Measurements from ENCODE around the gene C16orf92.
A peak's percentile ranks its signal among the peaks of the same experiment; 100 is the strongest.

C16orf92 gene

DNA sequence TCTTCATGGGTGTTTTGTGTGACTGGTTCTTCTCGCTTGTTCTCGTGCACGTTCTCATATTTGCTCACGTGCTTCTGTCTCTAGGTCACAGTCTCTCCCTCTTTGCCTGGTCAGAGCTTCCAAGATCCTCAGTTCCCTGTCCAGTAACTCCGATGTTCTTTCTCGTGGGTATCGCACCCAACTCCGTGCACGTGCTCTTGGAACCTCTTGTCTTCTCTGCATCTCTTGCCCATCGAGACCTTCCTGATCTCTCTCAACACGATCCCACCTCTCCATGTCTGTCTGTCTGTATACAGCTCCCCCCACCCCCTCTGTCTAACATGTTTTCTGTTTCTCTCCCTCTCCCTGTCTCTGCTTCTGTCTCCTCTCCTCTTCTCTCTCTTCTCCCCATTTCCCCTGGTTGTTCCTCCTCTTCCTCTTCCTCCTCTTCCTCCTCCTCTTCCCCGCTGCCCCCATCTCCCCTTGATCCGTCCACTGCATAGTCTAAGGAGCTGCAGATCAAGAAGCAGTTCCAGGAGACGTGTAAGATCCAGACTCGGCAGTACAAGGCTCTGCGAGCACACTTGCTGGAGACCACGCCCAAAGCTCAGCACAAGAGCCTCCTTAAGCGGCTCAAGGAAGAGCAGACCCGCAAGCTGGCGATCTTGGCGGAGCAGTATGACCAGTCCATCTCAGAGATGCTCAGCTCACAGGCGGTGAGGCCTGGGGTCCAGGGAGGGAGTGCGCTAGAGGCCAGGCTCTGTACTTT lies 33.7 kb upstream of the C16orf92 start:
- no peak for DNase-seq

DNA sequence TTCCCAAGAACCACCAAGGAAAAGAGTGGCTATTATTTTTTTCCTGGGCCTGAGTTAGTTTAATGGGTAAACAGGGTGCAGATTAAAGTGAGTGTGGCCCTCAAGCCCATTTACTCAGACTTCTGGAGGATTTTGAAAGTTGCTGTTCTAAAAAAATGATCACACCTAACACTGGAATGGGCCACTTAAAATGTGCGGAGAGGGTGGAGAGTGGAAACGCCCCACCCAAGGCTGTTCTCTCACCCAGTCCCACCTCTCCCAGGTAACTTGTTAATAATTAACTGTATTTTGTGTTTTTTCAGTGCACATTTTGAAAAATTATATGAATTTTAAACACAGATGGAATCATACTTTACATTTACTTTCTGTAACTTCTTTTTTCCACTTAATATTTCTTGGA lies 33.0 kb upstream of the C16orf92 start:
- DNase-seq, result no peak

DNA sequence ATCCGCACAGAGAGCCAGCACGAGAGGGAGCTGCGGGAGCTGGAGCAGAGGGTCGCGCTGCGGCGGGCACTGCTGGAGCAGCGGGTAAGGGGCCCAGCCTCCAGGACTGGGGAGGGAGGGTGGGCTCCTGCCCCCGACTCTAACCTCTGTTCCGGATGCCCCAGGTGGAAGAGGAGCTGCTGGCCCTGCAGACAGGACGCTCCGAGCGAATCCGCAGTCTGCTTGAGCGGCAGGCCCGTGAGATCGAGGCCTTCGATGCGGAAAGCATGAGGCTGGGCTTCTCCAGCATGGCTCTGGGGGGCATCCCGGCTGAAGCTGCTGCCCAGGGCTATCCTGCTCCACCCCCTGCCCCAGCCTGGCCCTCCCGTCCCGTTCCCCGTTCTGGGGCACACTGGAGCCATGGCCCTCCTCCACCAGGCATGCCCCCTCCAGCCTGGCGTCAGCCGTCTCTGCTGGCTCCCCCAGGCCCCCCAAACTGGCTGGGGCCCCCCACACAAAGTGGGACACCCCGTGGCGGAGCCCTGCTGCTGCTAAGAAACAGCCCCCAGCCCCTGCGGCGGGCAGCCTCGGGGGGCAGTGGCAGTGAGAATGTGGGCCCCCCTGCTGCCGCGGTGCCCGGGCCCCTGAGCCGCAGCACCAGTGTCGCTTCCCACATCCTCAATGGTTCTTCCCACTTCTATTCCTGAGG lies 32.0 kb upstream of the C16orf92 start:
- no peak for DNase-seq

DNA sequence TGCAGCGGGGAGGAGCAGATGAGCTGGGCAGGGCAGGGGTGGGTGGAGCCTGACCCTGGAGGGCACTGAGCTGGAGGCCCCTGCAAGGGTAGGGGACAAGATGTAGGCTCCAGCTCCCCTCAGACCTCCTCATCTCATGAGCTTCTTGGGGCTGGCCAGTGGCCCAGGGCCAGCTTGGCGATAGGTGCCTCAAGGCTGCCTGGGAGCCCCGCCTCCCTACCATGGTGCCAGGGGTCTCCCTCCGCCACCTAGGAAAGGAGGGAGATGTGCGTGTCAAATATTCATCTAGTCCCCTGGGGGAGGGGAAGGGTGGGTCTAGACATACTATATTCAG lies 31.5 kb upstream of the C16orf92 start:
- DNase-seq, result no peak

DNA sequence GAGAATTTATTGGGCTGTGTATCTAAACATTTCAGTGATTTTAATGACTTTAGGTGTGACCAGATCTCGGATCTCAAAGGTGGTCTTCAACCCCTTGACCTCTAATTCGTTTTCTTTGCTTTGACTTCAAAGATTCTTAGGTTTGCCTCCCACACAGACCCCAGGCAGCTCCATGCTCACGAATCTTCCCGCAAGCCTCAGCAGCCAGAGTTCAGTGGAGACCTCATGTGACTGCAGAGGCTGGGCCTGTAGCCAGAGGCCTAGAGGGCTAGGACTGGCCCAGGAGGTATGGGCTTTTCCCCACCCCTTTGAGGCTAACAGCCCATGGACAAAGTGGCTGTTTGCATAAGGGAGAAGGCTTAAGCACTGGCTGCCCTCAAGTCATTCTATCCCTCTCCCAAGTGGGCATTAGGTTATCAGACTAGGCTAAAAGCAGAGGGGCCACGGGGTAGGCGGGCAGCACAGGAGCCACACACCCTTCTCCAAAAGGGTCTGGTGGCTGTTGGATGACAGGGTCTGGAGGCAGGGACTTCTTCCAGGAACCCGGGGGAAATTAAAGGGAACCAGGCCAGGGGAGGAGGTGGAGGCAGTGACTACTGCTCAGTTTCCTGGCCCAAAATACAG lies 30.5 kb upstream of the C16orf92 start:
- no peak for DNase-seq

DNA sequence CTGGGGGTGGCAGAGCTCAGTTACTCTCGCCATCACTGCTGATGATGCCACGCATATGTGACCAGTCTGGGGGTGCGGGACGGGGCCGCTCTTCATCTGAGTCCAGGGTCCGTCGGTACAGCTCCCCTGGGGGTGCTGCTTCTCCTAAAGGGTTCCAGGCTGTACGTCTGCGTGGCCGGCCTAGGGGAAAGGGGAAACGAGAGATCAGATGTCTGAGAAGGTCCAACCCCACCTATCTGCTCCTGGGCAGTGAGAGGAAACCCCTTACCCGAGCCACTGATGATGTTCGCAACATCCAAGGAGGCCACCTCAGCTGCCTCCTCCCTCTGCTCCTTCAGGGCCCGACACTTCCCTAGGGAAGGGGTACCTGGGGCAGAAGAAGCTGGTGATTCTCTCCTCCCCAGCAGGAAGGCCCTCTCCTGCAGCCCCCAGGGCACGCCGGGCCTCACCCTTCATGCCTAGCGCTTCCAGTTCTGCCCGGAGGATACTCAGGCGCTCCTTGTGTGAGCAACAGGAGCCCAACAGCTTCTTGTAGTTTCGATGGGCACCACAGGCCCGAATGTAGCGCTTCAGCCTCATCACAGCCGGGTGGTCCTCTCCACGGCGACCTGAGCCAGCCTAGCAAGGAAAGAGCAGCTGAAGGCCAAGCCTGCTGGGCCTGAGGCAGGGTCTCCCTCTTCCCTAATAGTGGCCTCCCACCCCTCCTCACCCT lies 29.7 kb upstream of the C16orf92 start:
- DNase-seq, result no peak

DNA sequence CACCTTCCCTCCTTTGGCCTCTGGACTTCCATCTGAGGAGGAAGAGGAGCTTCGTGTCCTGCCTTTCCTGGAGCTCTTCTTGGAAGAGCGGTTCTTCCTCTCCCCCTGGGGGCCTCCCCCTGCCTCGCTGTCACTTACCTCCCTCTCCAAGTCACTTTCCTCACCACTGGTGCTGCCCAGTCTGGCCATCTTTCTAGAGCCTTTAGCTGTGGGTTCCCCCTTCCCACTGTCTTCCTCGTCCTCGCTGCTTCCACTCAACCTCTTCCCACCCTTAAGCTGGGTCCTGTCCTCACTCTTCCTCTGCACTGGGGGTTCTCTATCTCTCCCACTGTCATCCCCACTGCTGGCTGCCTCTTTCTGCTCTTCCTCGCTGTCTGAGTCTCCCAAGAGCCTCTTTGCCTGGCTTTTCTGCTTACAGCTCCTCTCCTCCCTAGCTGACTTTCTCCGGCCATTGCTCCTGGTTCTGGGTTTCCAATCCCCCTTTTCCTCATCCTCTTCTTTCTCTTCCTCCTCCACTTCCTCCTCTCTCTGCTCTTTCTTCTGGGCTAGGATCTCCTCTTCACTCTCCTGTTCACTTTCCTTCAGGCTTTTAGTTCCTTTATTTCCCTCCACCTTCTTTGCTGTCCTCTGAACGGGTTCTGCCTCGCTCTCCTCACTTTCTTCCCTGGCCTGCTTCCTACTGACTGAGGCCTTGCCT lies 28.9 kb upstream of the C16orf92 start:
- DNase-seq, result no peak

DNA sequence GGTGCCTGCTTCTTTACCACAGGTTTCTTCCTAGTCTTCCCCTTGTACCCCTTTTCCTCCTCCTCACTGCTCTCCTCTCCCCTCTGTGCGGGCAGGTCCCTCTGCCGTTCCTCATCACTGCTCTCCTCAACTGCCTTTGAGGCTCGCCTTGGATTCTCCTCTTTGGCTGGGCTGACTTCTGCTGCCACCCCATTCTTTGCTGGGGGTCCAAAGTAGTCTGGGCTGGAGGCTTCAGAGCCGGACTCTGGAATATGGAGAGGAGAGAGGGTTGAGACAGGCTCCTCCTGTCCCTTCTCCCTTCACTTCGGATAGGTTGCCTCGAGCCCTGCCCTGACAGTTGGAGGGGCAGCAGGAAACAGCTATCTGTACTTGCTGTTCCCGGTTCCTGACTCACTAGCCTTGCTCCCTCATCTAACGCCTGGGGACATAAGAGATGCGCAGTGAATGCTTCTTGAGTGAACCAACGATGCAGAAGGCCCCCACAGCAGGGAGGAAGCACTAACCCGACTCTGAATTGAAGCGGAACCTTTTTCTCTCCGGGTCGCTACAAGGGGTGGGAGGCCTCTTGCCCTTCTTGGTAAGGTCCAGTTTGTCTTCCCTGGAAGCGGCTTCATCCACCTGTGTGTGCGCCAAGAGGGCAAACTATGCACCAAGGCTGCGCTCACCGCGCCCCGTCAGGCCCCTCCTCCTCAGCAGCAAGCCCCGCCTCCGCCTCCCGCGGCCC lies 28.2 kb upstream of the C16orf92 start:
- peak; percentile 78 for DNase-seq

DNA sequence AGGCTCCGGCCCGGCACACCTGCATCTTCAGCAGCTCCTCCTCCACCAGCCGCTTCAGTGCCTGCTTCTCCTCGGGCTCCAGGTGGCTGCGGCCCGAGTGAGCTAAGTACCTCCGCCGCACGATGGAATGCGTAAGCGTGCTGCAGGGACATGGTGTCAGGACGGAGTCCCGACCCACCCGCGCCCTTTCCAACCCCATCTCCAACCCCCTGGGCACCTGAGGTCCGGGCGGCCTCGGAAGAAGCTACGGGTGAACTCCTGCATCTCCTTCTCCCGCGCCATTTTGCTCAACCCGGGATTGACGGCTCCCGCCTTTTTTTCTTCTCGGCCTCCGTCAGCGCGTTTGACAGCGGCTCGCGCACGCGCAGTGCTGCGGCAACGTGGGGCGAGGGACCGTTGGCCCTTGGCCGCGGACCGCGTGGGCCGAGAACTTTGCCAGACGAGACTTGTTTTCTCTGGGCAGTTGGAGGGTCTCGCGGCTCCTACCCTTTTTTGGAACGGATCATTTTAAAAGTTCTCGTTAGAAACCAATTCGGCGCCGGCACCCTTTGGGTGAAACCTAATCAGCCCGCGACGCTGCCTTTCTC lies 27.6 kb upstream of the C16orf92 start, which contains the start of gene HIRIP3:
TSS of gene HIRIP3 (minus strand) at position 294 of the 587 bp plus-strand sequence. CDS start at position 282, 12 bp downstream.
- peak; percentile 88 for DNase-seq

DNA sequence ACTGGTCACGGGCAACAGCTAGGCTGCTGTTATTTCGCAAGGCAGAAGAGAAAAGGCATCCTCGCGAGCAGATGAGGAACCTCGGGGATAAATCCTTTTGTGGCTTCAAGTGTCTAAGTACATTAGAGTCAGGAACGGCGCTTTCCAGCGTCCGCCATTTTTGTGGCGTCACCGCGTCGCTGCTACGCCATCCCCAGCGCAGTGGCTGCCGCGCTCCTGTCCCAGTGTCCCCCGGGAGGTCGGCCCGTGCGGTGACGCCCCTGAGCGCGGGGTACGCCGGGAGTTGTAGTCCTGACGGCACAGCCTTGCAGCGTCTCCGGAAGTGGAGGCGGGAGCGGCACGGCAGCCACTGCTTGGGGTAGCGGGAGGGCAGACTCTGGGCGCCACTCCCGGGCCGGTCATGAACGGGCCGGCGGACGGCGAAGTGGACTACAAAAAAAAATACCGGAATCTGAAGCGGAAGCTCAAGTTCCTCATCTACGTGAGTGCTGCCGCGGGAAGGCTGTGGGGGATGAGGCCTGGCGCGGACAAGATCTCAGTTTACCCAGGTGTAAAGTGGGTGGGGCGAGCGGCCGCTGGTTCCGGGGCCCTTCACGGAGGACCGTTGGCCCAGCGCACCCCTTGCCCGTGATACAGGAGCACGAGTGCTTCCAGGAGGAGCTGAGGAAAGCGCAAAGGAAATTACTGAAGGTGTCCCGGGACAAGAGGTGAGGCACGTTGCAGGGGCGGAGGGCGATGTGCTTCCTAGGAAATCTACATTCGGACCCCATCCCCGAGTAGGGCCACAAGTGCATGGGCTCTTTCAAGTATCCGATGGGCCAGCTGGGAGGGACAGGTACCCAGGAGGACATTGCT lies 26.9 kb upstream of the C16orf92 start, which contains the start of gene INO80E:
TSS of gene INO80E (plus strand) at position 331 of the 855 bp plus-strand sequence. CDS start at position 401, 70 bp downstream.
- DNase-seq, result peak; percentile 100

DNA sequence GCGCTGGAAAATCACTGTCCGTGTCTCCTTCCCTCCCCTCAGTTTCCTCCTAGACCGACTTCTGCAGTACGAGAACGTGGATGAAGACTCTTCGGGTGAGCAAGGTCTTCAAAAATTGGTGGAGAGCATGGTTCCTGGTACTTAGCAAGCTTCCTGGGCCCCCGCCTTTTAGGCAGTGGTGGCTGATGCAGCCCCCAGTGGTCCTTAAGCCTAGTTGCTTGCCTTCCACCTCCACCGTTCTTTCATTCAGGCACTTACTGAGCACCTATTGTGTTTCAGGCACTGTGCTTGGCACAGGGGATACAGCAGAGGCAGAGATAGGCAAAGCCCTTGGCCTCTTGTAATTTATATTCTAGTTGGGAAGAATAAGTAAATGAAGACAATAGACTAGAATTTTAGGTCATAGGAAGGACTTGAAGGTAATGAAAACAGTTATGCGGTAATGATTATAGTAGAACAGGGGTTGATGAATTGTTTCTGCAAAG lies 26.2 kb upstream of the C16orf92 start:
- DNase-seq, result no peak

DNA sequence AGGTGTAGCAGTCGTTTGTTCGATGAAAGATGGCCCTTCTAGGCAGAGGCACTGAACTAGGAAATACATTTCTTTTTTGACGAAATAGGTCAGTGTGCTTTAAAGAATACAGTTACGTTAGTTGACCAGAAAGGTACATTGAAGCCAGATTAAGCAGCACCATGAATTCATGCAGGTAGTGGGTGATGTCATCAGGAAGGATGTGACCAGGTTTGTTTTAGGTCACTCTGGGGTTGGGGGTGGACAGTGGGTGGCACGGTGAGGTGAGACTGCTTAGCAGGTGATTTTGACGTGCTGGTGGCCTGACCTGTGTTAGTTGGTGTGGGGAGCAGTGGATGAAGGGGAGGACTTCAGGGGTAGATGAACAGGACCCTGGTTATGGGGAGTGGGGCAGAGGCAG lies 23.4 kb upstream of the C16orf92 start:
- DNase-seq, result no peak

DNA sequence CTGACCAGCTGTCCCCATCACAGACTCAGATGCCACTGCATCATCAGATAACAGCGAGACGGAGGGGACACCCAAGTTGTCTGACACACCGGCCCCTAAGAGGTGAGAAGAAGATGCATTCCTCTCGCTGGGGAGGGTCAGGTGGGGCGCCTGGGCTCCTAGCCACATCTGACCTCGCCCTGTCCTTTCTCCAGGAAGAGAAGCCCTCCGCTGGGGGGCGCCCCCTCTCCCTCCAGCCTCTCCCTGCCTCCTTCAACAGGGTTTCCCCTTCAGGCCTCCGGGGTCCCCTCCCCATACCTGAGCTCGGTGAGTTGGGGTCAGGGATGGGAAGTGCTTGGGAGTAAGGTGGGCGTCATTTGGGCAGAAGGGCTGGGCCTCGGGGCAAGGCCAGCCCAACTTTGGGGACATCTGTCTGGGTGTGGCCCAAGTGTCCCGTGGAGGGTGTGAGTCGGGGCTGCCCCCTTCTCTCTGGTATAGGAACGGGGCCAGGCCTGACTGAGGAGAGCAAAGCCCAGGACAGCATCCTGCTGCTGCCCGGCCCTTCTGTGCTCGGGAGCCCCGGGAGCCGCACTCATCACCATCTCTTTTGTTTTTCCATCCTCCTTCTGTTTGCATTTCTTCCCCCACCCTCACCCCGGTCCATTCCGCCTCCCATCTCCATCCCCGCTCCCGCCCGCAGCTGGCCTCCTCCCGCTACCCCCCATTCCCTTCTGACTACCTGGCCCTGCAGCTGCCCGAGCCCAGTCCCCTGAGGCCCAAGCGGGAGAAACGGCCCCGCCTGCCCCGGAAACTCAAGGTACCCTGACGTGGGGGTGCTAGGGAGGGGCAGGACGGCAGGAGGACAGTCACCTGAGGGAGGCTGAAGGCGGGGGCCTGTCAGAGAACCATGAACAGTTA lies 22.0 kb upstream of the C16orf92 start:
- no peak for DNase-seq

DNA sequence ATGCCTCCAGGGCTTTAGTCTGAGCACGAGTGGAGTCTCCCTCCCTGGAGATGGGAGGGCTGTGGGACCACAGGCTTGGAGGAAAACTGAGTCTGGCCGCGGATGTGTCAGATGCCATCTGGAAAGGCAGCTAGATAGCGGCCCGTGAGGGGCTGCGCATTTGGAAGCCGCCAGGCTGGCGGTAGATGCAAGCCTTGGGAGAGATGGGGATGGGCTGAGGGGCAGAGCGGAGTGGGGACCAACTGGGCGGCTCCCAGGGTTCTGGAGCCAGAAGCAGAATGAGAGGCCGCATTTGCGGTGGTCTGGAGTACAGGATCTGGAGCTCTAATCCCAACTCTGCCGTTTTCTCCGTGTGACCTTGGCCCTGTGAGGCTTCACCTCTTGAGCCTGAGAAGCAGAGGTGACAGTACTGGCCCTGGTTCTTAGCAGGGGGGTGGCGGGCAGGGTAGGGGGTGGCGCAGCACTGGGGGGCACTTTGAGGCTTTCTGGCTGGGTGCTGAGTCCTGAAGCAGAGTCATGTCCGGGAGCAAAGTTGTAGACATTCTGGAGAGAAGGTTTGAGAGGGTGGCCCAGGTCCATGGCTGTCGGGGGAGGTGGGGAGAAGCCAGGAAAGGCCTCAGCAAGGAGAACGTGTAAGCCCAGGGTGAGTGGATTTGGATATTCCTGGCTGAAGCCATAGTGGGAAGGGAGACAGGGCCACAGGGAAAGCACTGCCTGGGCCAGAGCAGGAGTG lies 20.2 kb upstream of the C16orf92 start:
- no peak for DNase-seq

DNA sequence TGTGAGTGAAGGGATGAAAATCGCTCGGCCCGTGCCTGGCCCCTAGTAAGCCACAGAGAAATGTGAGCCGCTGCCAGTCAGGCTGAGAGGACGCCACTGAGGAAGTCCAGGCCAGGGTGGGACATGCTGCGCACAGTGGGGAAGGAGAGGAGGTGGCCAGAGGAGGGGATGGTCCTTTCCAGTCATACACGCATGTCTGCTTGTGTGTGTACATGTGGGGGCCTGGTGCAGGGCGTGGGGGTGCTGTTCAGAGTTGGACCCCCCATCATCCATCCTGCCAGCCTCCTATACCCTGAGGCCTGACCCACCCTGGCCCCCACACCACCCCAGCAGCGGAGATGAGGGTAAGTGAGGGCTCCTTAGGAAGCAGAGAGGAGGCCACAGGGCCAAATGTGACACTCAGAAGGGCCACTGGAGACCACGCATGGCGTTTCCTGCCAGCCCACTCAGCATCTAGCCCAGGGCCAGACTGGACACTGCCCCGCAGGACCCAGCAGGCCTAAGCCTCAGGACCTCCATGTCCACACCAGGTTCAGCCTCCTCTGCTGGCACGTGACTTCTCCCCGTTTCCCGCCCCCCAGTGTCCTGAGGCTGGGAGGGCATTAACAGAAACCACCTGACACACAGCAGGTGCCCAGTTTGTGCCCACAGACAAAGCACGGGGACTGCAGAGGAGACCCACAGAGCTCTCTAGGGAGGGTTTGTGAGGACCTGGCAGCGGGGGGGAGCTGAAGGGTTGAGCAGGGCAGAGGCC lies 19.2 kb upstream of the C16orf92 start:
- DNase-seq, result no peak

DNA sequence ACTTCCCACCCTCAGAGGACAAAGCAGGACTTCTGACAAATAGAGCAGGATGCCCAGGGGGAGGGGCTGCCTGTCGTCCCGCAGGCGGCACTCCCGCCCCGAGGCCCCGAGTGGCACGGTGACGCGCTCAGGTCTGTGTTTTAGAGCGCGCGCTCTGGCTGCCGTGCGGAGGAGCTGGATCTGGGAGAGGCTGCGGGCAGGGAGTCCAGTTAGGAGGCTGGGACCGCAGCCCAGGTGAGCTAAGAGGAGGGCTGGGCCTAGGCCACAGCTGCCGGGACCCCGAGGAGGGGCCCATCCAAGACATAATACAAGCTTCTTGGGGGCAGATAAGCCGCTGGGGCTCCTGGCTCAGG lies 18.6 kb upstream of the C16orf92 start:
- DNase-seq, result no peak

DNA sequence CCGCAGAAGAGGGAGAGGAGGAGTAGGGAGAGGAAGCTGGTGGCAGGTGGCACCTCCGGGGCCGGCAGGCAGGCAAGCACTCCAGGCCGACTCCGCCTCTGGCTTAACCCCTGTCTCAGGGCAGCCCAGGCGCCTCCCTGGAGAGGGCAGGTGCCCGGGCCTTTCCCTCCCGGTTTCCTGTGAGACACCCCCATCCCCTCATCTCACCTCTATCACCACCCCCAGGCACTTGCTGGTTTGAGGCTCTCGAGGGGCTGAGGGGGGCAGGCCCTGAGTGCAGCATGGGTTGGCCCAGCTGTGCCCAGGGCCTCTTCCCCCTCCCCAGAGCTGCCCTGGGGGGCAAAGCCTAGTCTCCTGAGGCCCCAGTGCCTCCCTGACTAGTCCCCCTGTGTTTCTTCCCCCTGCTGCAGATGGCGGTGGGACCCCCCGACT lies 18.2 kb upstream of the C16orf92 start:
- DNase-seq, result no peak
